AG08395 (cell line): ENCODE data around the gene C19orf25.

Source experiments
- DNase-seq: peaks from one replicate; pipeline ENCODE4 v3.0.0; 2012; ENCODE audit warnings: mixed read lengths, low spot score

The C19orf25 gene

GRCh38 chr19:1432507-1432887 lies 46.5 kb downstream of the C19orf25 start:
- no peak for DNase-seq

- no peak for DNase-seq
Observed at GRCh38 chr19:1431759-1432506, 47.1 kb downstream of the C19orf25 start.

GRCh38 chr19:1430246-1430645 lies 48.8 kb downstream of the C19orf25 start:
- no peak for DNase-seq

GRCh38 chr19:1429750-1430149 lies 49.3 kb downstream of the C19orf25 start:
- DNase-seq, result no peak

- DNase-seq, result no peak
Observed at GRCh38 chr19:1428738-1429391, 50.1 kb downstream of the C19orf25 start.

- DNase-seq, result no peak
Observed at GRCh38 chr19:1427221-1427920, 51.6 kb downstream of the C19orf25 start.

DNA sequence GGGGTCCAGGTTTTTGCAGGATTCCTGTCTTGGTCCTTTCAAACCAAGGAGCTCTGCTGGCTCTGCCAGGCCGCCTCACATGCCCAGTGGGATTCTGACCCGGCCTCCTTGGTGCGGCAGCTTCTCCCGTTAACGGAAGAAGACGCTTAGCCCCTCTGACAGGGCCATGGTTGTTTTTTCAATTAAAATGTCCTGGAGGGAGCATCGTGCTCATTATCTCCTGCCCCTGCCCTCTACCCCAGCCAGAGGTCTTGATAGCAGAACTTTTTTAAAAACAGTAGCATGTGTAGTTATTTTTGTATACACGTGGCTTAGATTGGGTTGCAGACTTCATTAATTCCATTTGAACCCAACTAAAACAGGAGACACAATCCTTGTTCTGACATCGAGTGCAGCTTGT lies 52.3 kb downstream of the C19orf25 start:
- no peak for DNase-seq

DNA sequence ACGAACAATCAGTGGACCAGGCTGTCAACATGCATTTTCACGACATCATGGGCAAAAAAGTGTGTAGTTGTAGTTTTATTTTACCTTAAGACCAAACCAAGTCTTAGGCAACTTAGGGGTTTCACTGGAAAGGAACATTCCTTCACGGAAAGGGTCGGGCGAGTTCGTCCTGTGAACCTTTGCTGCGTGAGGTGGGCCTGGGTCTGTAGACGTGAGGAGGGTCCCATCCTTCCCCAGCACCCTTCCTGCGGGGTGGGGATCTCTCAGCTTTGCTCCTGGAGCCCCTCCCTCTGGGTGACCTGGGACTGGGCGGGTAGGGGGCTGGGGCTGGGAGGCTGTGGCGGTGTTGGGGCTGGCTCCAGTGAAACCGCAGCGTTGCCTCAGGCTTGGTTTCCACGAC lies 53.1 kb downstream of the C19orf25 start:
- DNase-seq, result no peak

DNA sequence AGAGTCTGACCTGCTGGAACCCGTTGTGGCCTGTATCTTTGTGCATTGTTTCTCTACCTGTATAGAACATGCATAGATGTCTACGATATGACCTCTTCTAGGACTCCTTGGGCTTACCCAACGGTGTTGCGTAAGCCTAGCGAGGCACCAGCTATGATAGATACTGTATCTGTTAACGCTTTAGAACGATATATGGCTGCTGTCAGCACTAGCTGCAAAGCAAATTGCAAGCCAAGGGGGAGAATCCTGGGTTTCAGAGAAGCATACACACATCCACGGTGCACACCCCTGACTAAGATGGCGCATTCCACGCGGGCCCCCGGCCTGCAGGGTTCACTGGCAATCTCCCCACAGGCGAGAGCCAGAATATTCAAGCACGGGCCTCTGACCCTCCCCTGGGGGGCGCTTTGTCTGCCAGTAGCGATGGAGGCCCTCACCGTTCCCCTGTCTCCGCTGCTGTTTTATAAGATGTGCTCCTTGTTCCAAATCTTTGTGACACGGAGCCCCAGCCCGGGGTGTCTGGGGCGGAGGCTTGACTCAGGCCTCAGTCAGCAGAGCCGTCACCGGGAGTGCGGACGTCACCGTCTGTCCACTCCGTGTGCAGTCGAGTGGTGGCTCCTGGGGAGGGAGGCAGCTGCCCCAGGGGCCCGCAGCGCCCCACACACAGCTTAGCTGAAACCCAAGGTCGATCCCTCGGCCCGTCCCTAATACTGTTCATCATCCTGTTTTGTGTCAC lies 53.7 kb downstream of the C19orf25 start:
- no peak for DNase-seq

GRCh38 chr19:1424192-1424955 lies 54.6 kb downstream of the C19orf25 start:
- no peak for DNase-seq

GRCh38 chr19:1423436-1424191 lies 55.4 kb downstream of the C19orf25 start:
- no peak for DNase-seq
